WI38 (cell line): ENCODE measurements around the gene RUNX3.
A peak's percentile ranks its signal among the peaks of the same experiment; 100 is the strongest.

Experiments
- H3K4me3 ChIP-seq: 2 replicates; pipeline ENCODE4 v1.5.1; 2011; ENCODE audit warnings: low read depth, mild to moderate bottlenecking, control low read depth, low read length
- CTCF ChIP-seq: IDR thresholded peaks from 2 replicates; pipeline ENCODE4 v1.5.1; 2012; ENCODE audit warnings: low read depth, mild to moderate bottlenecking, control low read depth, low read length

Gene RUNX3

GRCh38 chr1:24900985-24901781 lies 28.9 kb downstream of the RUNX3 start:
- TF ChIP-seq CTCF: no peak
- H3K4me3 ChIP-seq: no peak overlapping the region

GRCh38 chr1:24900486-24900849 lies 29.6 kb downstream of the RUNX3 start:
- no peak for TF ChIP-seq CTCF
- no peak overlapping the region for H3K4me3 ChIP-seq

GRCh38 chr1:24899581-24900485 lies 30.2 kb downstream of the RUNX3 start:
- TF ChIP-seq CTCF: no peak
- H3K4me3 ChIP-seq: no peak overlapping the region

- H3K4me3 ChIP-seq: no peak overlapping the region
- no peak for TF ChIP-seq CTCF
Measured at GRCh38 chr1:24898909-24899439, 31.1 kb downstream of the RUNX3 start.

GRCh38 chr1:24898152-24898908 lies 31.7 kb downstream of the RUNX3 start:
- peak; percentile 94 for TF ChIP-seq CTCF
- H3K4me3 ChIP-seq: no peak overlapping the region

GRCh38 chr1:24897263-24898151 lies 32.6 kb downstream of the RUNX3 start:
- no peak overlapping the region for H3K4me3 ChIP-seq
- no peak for TF ChIP-seq CTCF
